Chondrocyte (in vitro differentiated cells): ENCODE data around the gene WDR93. TPM values are rescaled to one million over a fixed set of nuclear protein-coding genes. Genes with fewer than 3 reads are reported as not detected.

Experiments used
- DNase-seq: peaks from one replicate; pipeline ENCODE4 v3.0.0; 2021; ENCODE audit warnings: mixed read lengths, low spot score
- H3K27ac Mint-ChIP-seq: one replicate; pipeline ENCODE4 v1.8.0; 2021; ENCODE audit warnings: mild to moderate bottlenecking, moderate library complexity, mixed read lengths; ENCODE audit not compliant: unreplicated experiment
- H3K27me3 Mint-ChIP-seq: 2 replicates; pipeline ENCODE4 v1.8.0; 2021; ENCODE audit warnings: low read depth, mixed read lengths
- H3K36me3 Mint-ChIP-seq: 2 replicates; pipeline ENCODE4 v1.8.0; 2021; ENCODE audit warnings: low read depth, mixed read lengths
- H3K4me1 Mint-ChIP-seq: 2 replicates; pipeline ENCODE4 v1.8.0; 2021; ENCODE audit warnings: low read depth, mild to moderate bottlenecking, mixed read lengths
- H3K4me3 Mint-ChIP-seq: one replicate; pipeline ENCODE4 v1.8.0; 2021; ENCODE audit warnings: mild to moderate bottlenecking, moderate library complexity, mixed read lengths; ENCODE audit not compliant: unreplicated experiment
- H3K9me3 Mint-ChIP-seq: 2 replicates; pipeline ENCODE4 v1.8.0; 2021; ENCODE audit warnings: low read depth, mixed read lengths
- total RNA-seq: library from RNA; stranded (reverse); gene quantifications from 3 replicates; pipeline ENCODE4 v1.2.1, GENCODE V29; 2021
- TF ChIP-seq, protein P1 (sequence below): fragments of 200-600 bp; sonication (generic); IDR thresholded peaks from 2 replicates; pipeline ENCODE4 v1.5.0; 2021; ENCODE audit warnings: antibody characterized with exemption, mild to moderate bottlenecking, moderate library complexity

Gene WDR93
- total RNA-seq, 1 donor from 2014 or later: not detected

DNA sequence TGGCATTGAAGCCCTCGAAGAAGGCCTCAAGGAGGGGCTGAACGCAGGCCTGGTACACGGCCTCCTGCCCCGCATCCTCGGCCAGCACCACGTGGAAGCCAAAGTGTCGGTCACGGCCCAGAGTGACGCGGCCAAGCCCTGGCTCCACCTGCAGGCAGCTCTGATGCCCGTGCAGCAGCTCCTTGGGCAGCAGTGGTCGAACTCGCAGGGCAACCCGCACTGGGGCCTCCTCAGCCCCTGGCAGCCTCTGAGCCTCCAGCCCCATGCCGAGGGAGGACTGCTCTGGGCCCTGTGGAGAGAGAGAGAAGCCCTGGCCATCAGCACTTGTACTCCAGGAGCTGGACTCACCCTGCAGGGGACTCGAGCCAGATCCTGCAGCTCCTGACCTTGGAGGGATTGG lies 37.9 kb upstream of the WDR93 start:
- TF ChIP-seq, protein P1, sequence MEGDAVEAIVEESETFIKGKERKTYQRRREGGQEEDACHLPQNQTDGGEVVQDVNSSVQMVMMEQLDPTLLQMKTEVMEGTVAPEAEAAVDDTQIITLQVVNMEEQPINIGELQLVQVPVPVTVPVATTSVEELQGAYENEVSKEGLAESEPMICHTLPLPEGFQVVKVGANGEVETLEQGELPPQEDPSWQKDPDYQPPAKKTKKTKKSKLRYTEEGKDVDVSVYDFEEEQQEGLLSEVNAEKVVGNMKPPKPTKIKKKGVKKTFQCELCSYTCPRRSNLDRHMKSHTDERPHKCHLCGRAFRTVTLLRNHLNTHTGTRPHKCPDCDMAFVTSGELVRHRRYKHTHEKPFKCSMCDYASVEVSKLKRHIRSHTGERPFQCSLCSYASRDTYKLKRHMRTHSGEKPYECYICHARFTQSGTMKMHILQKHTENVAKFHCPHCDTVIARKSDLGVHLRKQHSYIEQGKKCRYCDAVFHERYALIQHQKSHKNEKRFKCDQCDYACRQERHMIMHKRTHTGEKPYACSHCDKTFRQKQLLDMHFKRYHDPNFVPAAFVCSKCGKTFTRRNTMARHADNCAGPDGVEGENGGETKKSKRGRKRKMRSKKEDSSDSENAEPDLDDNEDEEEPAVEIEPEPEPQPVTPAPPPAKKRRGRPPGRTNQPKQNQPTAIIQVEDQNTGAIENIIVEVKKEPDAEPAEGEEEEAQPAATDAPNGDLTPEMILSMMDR: no peak
- H3K36me3 Mint-ChIP-seq: peaks cover 8% of the 10 kb centered on the region
- no peak overlapping the region for H3K27ac Mint-ChIP-seq
- no peaks in the 10 kb centered on the region for H3K9me3 Mint-ChIP-seq
- no peak overlapping the region for H3K4me3 Mint-ChIP-seq
- peaks cover 17% of the 10 kb centered on the region for H3K4me1 Mint-ChIP-seq
- DNase-seq: no peak
- H3K27me3 Mint-ChIP-seq: no peaks in the 10 kb centered on the region

DNA sequence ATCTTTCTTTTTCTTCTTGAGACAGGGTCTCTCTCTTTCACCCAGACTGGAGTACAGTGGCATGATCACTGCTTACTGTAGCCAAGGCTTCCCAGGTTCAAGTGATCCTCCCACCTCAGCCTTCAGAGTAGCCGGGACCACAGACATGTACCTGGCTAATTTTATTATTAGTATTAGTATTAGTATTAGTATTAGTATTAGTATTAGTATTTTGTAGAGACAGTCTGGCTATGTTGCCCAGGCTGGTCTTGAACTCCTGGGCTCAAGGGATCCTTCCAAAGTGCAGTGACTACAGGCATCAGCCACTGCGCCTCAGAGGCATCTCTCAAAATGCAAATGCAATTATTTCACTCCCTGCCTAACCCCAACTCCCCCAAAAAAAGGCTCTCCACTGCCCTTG lies 37.0 kb upstream of the WDR93 start:
- no peaks in the 10 kb centered on the region for H3K27me3 Mint-ChIP-seq
- no peak overlapping the region for H3K4me3 Mint-ChIP-seq
- TF ChIP-seq, protein P1: no peak

DNA sequence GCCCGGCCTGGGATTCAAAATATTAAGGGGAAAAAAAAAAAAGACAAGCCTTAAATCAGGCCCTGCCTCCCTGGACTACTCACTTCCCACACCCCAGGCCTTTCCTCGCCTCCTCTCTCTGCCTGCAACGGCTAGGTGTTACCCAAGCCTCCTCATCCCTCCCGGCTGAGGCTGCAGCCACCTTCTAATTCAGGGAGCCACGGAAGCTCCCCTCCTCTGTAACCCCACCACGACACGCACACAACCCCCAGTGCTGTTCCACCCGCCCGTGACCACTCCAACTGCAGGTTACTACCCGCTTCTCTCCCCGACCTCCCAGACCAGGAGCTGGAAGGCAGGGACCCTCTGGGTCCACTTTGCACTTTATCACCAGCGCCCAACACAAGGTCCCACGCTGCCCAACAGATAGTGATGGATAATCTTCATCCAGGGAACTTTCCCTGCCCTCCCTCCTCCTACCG lies 36.3 kb upstream of the WDR93 start:
- Mint-ChIP-seq H3K9me3 (no peaks in the 10 kb centered on the region), H3K4me3 (peak overlapping the region; percentile 91), H3K27me3 (no peaks in the 10 kb centered on the region), H3K36me3 (peaks cover 5% of the 10 kb centered on the region), H3K27ac (peak overlapping the region; percentile 62), H3K4me1 (peaks cover 17% of the 10 kb centered on the region)
- DNase-seq: peak; percentile 75
- TF ChIP-seq, protein P1: no peak

More for the DNA sequence above, 37.0 kb upstream of the WDR93 start:
- Mint-ChIP-seq H3K36me3 (peaks cover 5% of the 10 kb centered on the region), H3K9me3 (no peaks in the 10 kb centered on the region), H3K27ac (no peak overlapping the region), H3K4me1 (peaks cover 17% of the 10 kb centered on the region)
- DNase-seq: no peak

DNA sequence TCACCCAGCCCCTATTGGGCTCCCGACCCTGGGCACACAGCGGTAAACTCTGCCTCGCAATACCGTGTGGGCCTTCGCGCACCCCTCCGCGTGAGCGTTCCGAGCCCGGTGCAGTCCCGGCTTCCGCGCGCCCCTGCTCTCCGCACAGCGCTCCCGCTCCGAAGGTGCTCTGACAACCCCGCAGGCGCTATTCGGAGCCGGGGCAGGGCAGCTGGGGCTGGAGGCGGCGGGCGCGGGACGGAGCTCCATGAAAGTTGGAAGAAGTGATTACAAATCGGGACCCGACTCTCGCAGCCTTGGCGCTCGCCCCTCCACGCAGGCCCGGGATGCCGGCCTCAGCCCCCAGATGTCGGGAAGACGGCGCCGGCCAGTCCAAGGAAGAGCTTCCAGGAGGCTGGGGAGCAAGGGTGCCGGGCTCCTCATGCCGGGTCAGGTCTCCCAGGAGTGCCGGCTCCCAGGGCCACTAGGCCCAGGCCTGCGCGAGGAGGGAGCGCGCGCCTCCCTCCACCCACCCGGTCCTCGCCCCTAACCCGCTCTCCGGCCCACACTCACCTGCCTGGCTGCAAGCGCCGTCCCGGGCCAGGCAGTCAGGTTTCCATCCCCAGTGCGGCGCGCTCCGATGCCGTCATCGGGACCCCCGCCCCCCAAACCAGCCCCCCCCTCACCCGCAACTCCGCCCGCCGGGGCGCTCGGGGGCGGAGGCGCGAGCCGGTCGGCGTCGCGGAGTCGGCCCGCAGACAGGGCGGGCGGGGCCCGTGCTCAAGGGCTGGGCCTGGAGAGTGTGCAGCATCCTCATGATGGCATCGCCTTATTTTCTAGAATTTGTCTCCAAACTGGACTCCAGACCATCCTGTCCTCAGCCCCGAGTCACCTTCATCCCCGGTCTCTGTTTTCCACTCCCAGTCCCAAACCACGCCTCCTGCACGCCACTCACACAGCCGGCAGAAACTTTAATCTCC lies 35.5 kb upstream of the WDR93 start, which contains the start of gene KIF7:
KIF7 (minus strand) TSS at position 621 of the 959 bp plus-strand sequence. CDS start 2,537 bp downstream, outside the sequence.
- no peak for DNase-seq
- Mint-ChIP-seq H3K27me3 (no peaks in the 10 kb centered on the region), H3K27ac (peak within 1 kb of the TSS; percentile 66), H3K36me3 (peaks cover 5% of the 10 kb centered on the region), H3K4me1 (peaks cover 17% of the 10 kb centered on the region), H3K9me3 (no peaks in the 10 kb centered on the region), H3K4me3 (peak within 1 kb of the TSS; percentile 91)
- TF ChIP-seq, protein P1: no peak

DNA sequence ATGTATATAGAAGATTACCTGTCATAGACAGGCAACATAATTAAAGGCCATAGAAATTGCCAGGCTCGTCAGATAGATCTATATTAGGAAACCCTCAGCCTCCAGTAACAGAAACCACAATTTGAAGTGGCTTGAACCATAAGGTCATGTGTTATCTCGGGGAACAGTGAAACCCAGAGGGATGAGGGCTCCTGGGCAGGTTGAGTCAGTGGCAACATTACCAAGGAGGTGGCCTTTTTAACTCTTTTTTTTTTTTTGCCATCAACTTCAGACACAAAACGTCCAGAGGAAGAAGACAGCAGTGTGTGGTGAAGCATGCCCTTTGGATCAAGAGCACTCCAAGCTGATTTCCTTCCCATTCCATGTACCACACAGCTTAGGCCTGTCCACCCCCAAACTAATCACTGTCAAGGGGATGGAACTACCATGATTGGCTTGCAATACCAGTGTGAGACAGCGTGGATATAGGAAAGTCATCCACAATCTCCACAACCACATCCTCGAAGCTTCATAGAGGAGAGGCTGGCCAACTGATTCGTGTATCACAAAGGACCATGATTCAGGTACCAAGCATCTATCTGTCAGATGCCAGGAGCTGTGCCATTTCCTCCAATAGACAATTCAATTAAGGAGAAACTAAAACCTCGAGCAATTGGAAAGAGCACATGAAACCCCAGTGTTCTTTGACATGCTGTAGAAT lies 34.3 kb upstream of the WDR93 start:
- Mint-ChIP-seq H3K9me3 (no peaks in the 10 kb centered on the region), H3K27ac (no peak overlapping the region), H3K27me3 (no peaks in the 10 kb centered on the region), H3K4me1 (peaks cover 17% of the 10 kb centered on the region), H3K4me3 (peak overlapping the region; percentile 91), H3K36me3 (peaks cover 3% of the 10 kb centered on the region)
- TF ChIP-seq, protein P1: no peak
- no peak for DNase-seq
